HEK293 (cell line): ENCODE data around the gene PCSK5.

Experiments
- CTCF ChIA-PET: fragments of 350-600 bp; formaldehyde crosslinking; extraction: SDS; loops from one replicate; lab custom pipeline; 2021; ENCODE audit warnings: antibody characterized with exemption; lab: Yijun Ruan, JAX
- POLR2A ChIA-PET: fragments of 300-600 bp; formaldehyde crosslinking; extraction: SDS; loops from one replicate; lab custom pipeline; 2020; ENCODE audit warnings: antibody characterized with exemption, inconsistent platforms; lab: Yijun Ruan, JAX
- H3K27ac ChIP-seq: fragments of 200-500 bp; sonication (Bioruptor generic); 2 replicates; pipeline ENCODE4 v1.5.1; 2014; ENCODE audit warnings: low read depth, low read length, control low read depth, inconsistent platforms; ENCODE audit errors: extremely low read depth
- H3K36me3 ChIP-seq, 2 experiments: fragments of 200-500 bp in 1 of 2; sonication (Bioruptor generic) in 1 of 2; 1 replicate in 1 of 2; 2 replicates in 1 of 2; pipeline ENCODE4 v1.5.1; 2014 to 2017; ENCODE audit warnings: inconsistent platforms in 2 of 2, low read length in 2 of 2; ENCODE audit not compliant: control insufficient read depth in 2 of 2, insufficient read depth in 1 of 2
- H3K4me1 ChIP-seq: fragments of 200-500 bp; sonication (Bioruptor generic); 2 replicates; pipeline ENCODE4 v1.5.1; 2014; ENCODE audit warnings: mild to moderate bottlenecking, low read length, inconsistent platforms; ENCODE audit not compliant: control insufficient read depth, insufficient read depth
- H3K4me3 ChIP-seq: 2 replicates; pipeline ENCODE4 v1.5.1; 2011; ENCODE audit warnings: low read depth, mild to moderate bottlenecking, control low read depth, low read length, moderate library complexity
- H3K9me3 ChIP-seq: fragments of 200-500 bp; sonication (Bioruptor generic); 2 replicates; pipeline ENCODE4 v1.5.1; 2014; ENCODE audit warnings: low read depth, low read length, inconsistent platforms; ENCODE audit not compliant: control insufficient read depth, insufficient read depth
- BCL11A ChIP-seq: fragments of 450-650 bp; formaldehyde crosslinking; IDR thresholded peaks from 2 replicates; pipeline ENCODE4 v1.5.1; 2016; ENCODE audit warnings: low read depth, missing biosample characterization, missing genetic modification characterization
- GLI4 ChIP-seq: fragments of 450-650 bp; formaldehyde crosslinking; IDR thresholded peaks from 2 replicates; pipeline ENCODE4 v1.5.1; 2016; ENCODE audit warnings: missing biosample characterization, missing genetic modification characterization
- PATZ1 ChIP-seq: fragments of 450-650 bp; formaldehyde crosslinking; IDR thresholded peaks from 2 replicates; pipeline ENCODE4 v1.5.1; 2016; ENCODE audit warnings: missing biosample characterization, missing genetic modification characterization
- PRDM2 ChIP-seq: fragments of 450-650 bp; formaldehyde crosslinking; IDR thresholded peaks from 2 replicates; pipeline ENCODE4 v1.5.1; 2016; ENCODE audit warnings: missing biosample characterization, missing genetic modification characterization, borderline replicate concordance
- SCRT2 ChIP-seq: fragments of 450-650 bp; formaldehyde crosslinking; IDR thresholded peaks from 2 replicates; pipeline ENCODE4 v1.5.1; 2016; ENCODE audit warnings: missing biosample characterization, missing genetic modification characterization
- YY1 ChIP-seq: fragments of 450-650 bp; formaldehyde crosslinking; IDR thresholded peaks from 2 replicates; pipeline ENCODE4 v1.5.1; 2018; ENCODE audit warnings: missing biosample characterization, missing genetic modification characterization
- ZNF155 ChIP-seq: fragments of 450-650 bp; formaldehyde crosslinking; IDR thresholded peaks from 2 replicates; pipeline ENCODE4 v1.5.1; 2016; ENCODE audit warnings: missing biosample characterization, missing genetic modification characterization
- ZNF202 ChIP-seq: fragments of 450-650 bp; formaldehyde crosslinking; IDR thresholded peaks from 2 replicates; pipeline ENCODE4 v1.5.1; 2016; ENCODE audit warnings: missing biosample characterization, missing genetic modification characterization, borderline replicate concordance
- ZNF239 ChIP-seq: fragments of 450-650 bp; formaldehyde crosslinking; IDR thresholded peaks from 2 replicates; pipeline ENCODE4 v1.5.1; 2016; ENCODE audit warnings: missing biosample characterization, missing genetic modification characterization
- ZNF24 ChIP-seq: fragments of 450-650 bp; formaldehyde crosslinking; IDR thresholded peaks from 2 replicates; pipeline ENCODE4 v1.5.1; 2016; ENCODE audit warnings: missing biosample characterization, missing genetic modification characterization
- ZNF266 ChIP-seq: fragments of 450-650 bp; formaldehyde crosslinking; IDR thresholded peaks from 2 replicates; pipeline ENCODE4 v1.5.1; 2016; ENCODE audit warnings: missing biosample characterization, missing genetic modification characterization, low read depth
- ZNF398 ChIP-seq: fragments of 450-650 bp; formaldehyde crosslinking; IDR thresholded peaks from 2 replicates; pipeline ENCODE4 v1.5.1; 2017; ENCODE audit warnings: missing biosample characterization, missing genetic modification characterization
- ZNF501 ChIP-seq: fragments of 450-650 bp; formaldehyde crosslinking; IDR thresholded peaks from 2 replicates; pipeline ENCODE4 v1.5.1; 2016; ENCODE audit warnings: missing biosample characterization, missing genetic modification characterization
- ZNF544 ChIP-seq: fragments of 450-650 bp; formaldehyde crosslinking; IDR thresholded peaks from 2 replicates; pipeline ENCODE4 v1.5.0; 2017; ENCODE audit warnings: missing biosample characterization, missing genetic modification characterization
- ZNF654 ChIP-seq: fragments of 450-650 bp; formaldehyde crosslinking; IDR thresholded peaks from 2 replicates; pipeline ENCODE4 v1.5.1; 2016; ENCODE audit warnings: low read depth, missing biosample characterization, missing genetic modification characterization
- ZXDB ChIP-seq: fragments of 450-650 bp; formaldehyde crosslinking; IDR thresholded peaks from 2 replicates; pipeline ENCODE4 v1.5.1; 2016; ENCODE audit warnings: missing biosample characterization, missing genetic modification characterization

The PCSK5 gene

GRCh38 chr9:75906531-75906930 lies 16.1 kb downstream of the PCSK5 start (continued):
- TF ChIP-seq ZNF266 (tag by site-specific recombination): no peak
- no peak for TF ChIP-seq ZXDB (tag by site-specific recombination)
- TF ChIP-seq ZNF544 (tag by site-specific recombination): no peak
- no peak for TF ChIP-seq ZNF398 (tag by site-specific recombination)
- no peak for TF ChIP-seq ZNF202 (tag by site-specific recombination)
- TF ChIP-seq BCL11A (tag by site-specific recombination): no peak
- no peak for TF ChIP-seq PRDM2 (tag by site-specific recombination)

- no peak overlapping the region for H3K27ac ChIP-seq
- peaks cover 10% of the 10 kb centered on the region for H3K4me1 ChIP-seq
- no peaks in the 10 kb centered on the region for H3K9me3 ChIP-seq
- ChIA-PET POLR2A (interaction anchor here (1.1 kb wide), 1 partner anchor 17 kb away, joined by 3 read pairs; the partner anchor contains the start of gene PCSK5), CTCF (interaction anchor here (0.6 to 0.7 kb wide), 2 partner anchors 359 to 423 kb away, joined by 3 read pairs; no protein-coding TSS in a partner anchor)
- no peak overlapping the region for H3K4me3 ChIP-seq
- TF ChIP-seq ZNF654 (no peak), PATZ1 (no peak), ZNF155 (no peak), SCRT2 (no peak), GLI4 (tag by site-specific recombination) (no peak), ZNF24 (tag by site-specific recombination) (no peak), ZNF239 (tag by site-specific recombination) (no peak), ZNF501 (tag by site-specific recombination) (no peak), YY1 (tag by site-specific recombination) (no peak)
- TF ChIP-seq, all 188 proteins: peak for 0
- no peaks in the 10 kb centered on the region for H3K36me3 ChIP-seq
Observed at GRCh38 chr9:75907329-75907728, 16.9 kb downstream of the PCSK5 start.
